SH-SY5Y (cell line): Measurements from ENCODE around the gene MRPL24.

Experiments used
- GATA2 ChIP-seq: IDR thresholded peaks from 2 replicates; pipeline ENCODE4 v1.6.1; 2011; ENCODE audit warnings: mild to moderate bottlenecking, low read depth, low read length
- GATA3 ChIP-seq: IDR thresholded peaks from 2 replicates; pipeline ENCODE4 v1.6.1; 2011; ENCODE audit warnings: low read depth, mild to moderate bottlenecking, low read length, moderate library complexity

DNA sequence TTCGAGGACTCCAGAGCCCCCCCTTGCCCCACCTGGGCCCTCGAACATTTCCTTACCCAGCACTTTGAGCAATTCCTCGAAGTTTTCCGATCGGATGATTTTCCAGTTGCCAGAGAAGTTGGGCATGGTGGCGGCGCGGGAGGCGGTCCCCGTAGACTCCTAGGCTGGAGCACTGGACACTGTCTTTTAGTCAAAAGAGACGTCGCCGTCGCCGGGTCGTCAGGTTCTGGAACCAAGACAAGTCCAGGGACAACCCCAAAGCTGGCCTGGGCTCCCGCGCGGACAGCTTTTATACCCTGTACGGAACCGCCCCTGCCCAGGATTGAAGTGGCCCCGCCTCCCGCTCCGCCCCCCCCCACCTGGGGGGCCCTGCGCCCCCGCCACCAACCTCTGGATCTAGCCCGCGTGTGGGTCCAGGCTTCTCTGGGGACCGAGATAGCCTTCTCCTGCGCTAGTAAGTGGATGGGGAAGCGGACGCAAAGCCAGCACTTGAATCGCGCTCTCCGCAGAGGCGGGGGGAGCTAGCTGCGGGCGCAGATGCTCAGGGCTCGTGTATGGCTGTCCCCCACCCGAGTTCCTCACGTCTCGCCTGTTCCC lies 35.5 kb downstream of the MRPL24 start, which contains the start of gene CRABP2:
- TF ChIP-seq GATA3 (no peak), GATA2 (no peak)
